ENCODE results near the gene EPHB4. TPM values are rescaled to one million over a fixed set of nuclear protein-coding genes. Genes with fewer than 3 reads are reported as not detected.

EPHB4 gene
- total RNA-seq, 1 donor from 2014 or later: 7.7 TPM

Small RNA genes lying within 50 kb of the gene (small RNA-seq; reads per million reads assigned to genes)
- gene RN7SL750P: not detected

Other genes with a start within 250 kb of the EPHB4 start
- 6.1 TPM for gene LRCH4, start 241.4 kb downstream of the EPHB4 start, total RNA-seq
- 0.41 TPM for gene FBXO24, start 241.2 kb downstream of the EPHB4 start, total RNA-seq
- gene PCOLCE, start 225.2 kb downstream of the EPHB4 start, total RNA-seq: 3.3 TPM
- 9.0 TPM for gene MOSPD3, start 215.0 kb downstream of the EPHB4 start, total RNA-seq
- 2.9 TPM for gene TFR2, start 186.0 kb downstream of the EPHB4 start, total RNA-seq
- gene ACTL6B, start 171.1 kb downstream of the EPHB4 start, total RNA-seq: 163 TPM
- gene GNB2, start 153.8 kb downstream of the EPHB4 start, total RNA-seq: 72.6 TPM
- 15.1 TPM for gene GIGYF1, start 133.3 kb downstream of the EPHB4 start, total RNA-seq
- 52.6 TPM for gene POP7, start 121.4 kb downstream of the EPHB4 start, total RNA-seq
- not detected for gene EPO, start 107.1 kb downstream of the EPHB4 start, total RNA-seq
- not detected for gene ZAN, start 93.9 kb downstream of the EPHB4 start, total RNA-seq
- gene SLC12A9, start 25.2 kb upstream of the EPHB4 start, total RNA-seq: 18.3 TPM
- gene TRIP6, start 39.9 kb upstream of the EPHB4 start, total RNA-seq: 4.1 TPM
- 23.2 TPM for gene SRRT, start 47.6 kb upstream of the EPHB4 start, total RNA-seq
- gene UFSP1, start 62.2 kb upstream of the EPHB4 start, total RNA-seq: 3.7 TPM
- 11.0 TPM for gene ACHE, start 68.4 kb upstream of the EPHB4 start, total RNA-seq
- under 0.01 TPM for gene MUC3A, start 122.0 kb upstream of the EPHB4 start, total RNA-seq
- 0.41 TPM for gene MUC12, start 142.0 kb upstream of the EPHB4 start, total RNA-seq
- gene MUC17, start 192.6 kb upstream of the EPHB4 start, total RNA-seq: not detected